Lung (tissue), 12 donors: ENCODE results near the gene LCLAT1. TPM values are rescaled to one million over a fixed set of nuclear protein-coding genes. Genes with fewer than 3 reads are reported as not detected.
"Not testable (repeated sequence)": the region's sequence is repeated elsewhere in the genome, so short reads cannot be mapped to it uniquely, and the experiment has no call there.

ENCODE experiments used
- ATAC-seq: fragments of 200-7000 bp; cut with Tn5 transposase; one replicate; pipeline ENCODE4 v1.9.1; 2020; ENCODE audit warnings: moderate number of reproducible peaks; ENCODE audit not compliant: insufficient read depth, low FRiP score
- DNase-seq, 3 donors: peaks; one replicate each; pipeline ENCODE4 v3.0.0-alpha.2; 2013 to 2017
- H3K27ac ChIP-seq, 2 donors: one replicate each; pipeline ENCODE4 v1.5.1; 2013; ENCODE audit warnings: mild to moderate bottlenecking in 2 of 2, moderate library complexity in 2 of 2, control low read depth in 1 of 2, inconsistent platforms in 1 of 2, low read depth in 1 of 2, low read length in 1 of 2
- H3K27me3 ChIP-seq, 3 donors: one replicate each; pipeline ENCODE4 v1.5.1; 2013; ENCODE audit warnings: low read length in 2 of 3; ENCODE audit not compliant: control insufficient read depth in 3 of 3, insufficient read depth in 3 of 3
- H3K36me3 ChIP-seq, 4 donors: one replicate each; pipeline ENCODE4 v1.5.1; 2013; ENCODE audit warnings: low read length in 4 of 4, mild to moderate bottlenecking in 1 of 4, moderate library complexity in 1 of 4; ENCODE audit not compliant: control insufficient read depth in 4 of 4, insufficient read depth in 4 of 4
- H3K4me1 ChIP-seq, 5 donors: one replicate each; pipeline ENCODE4 v1.5.1; 2013; ENCODE audit warnings: low read length in 5 of 5, mild to moderate bottlenecking in 2 of 5, moderate library complexity in 1 of 5; ENCODE audit not compliant: control insufficient read depth in 5 of 5, insufficient read depth in 5 of 5
- H3K4me3 ChIP-seq: one replicate; pipeline ENCODE4 v1.5.1; 2013; ENCODE audit warnings: mild to moderate bottlenecking, control low read depth, moderate library complexity
- H3K9ac ChIP-seq, 2 donors: one replicate each; pipeline ENCODE4 v1.5.1; 2013; ENCODE audit warnings: low read length in 2 of 2, control low read depth in 1 of 2; ENCODE audit not compliant: insufficient read depth in 1 of 2
- H3K9me3 ChIP-seq, 4 donors: one replicate each; pipeline ENCODE4 v1.5.1; 2013; ENCODE audit warnings: low read length in 3 of 4, mild to moderate bottlenecking in 1 of 4, moderate library complexity in 1 of 4; ENCODE audit not compliant: control insufficient read depth in 4 of 4, insufficient read depth in 3 of 4
- WGBS, 2 donors: extraction: QIAGEN DNeasy Blood & Tissue Kit; methylation state at CpG; one replicate each; pipeline ENCODE4 v1.1.7; 2013; 5-methylcytosine and 5-hydroxymethylcytosine counted together
- polyA plus RNA-seq, 2 donors: library from polyadenylated mRNA; stranded (reverse); fragments of 200-250 nt; gene quantifications; one replicate each; pipeline ENCODE4 v1.2.1, GENCODE V29; 2013
- total RNA-seq, 2 donors: library from RNA; depleted of rRNA in 1 of 2; stranded (reverse); fragments of >200 nt in 1 of 2; gene quantifications; one replicate each; pipeline ENCODE4 v1.2.1, GENCODE V29; 2014 to 2021
- TF ChIP-seq, protein P1 (sequence below): IDR thresholded peaks from 2 replicates; pipeline ENCODE4 v1.5.1; 2012; ENCODE audit warnings: mild to moderate bottlenecking; ENCODE audit errors: control extremely low read depth, extremely low read depth
- donor health status: control.
- donor health status: control.
- donor health status: Bipolar disorder and iron deficiency.
- donor health status: healthy.
- donor health status: DM: yes; HTN: yes; CAD: no.

LCLAT1 gene
- total and polyA plus RNA-seq, 4 donors = 2.4 to 24.2 (median 10.8) TPM

DNA sequence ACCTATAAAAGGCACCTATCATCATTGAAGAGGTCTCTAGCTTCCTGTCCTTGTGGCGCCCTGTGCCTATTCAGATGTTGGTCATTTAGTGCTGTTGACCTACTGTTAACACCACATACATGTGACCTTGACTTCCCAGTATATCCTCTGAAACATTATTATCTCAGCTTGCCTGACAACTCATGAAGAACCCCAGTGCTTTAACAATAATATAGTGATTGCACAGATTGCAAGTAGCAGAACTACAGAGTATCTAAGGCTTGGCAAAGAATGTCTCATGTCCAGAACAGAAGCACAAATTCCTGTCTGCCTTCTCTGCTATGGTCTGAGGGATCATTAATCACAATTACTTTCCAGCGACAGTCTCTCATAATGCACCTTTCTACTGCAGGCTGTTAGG, 165.3 kb downstream of the LCLAT1 start:
- H3K4me1 ChIP-seq = peaks cover 0 to 20% (median 3%) of the 10 kb centered on the region in 5 donors
- H3K4me3 ChIP-seq = no peak overlapping the region
- WGBS, 2 donors = 70 to 76% methylated on average over 2 of the region's 2 CpGs
- no peaks in the 10 kb centered on the region for H3K27me3 ChIP-seq
- TF ChIP-seq, protein P1, sequence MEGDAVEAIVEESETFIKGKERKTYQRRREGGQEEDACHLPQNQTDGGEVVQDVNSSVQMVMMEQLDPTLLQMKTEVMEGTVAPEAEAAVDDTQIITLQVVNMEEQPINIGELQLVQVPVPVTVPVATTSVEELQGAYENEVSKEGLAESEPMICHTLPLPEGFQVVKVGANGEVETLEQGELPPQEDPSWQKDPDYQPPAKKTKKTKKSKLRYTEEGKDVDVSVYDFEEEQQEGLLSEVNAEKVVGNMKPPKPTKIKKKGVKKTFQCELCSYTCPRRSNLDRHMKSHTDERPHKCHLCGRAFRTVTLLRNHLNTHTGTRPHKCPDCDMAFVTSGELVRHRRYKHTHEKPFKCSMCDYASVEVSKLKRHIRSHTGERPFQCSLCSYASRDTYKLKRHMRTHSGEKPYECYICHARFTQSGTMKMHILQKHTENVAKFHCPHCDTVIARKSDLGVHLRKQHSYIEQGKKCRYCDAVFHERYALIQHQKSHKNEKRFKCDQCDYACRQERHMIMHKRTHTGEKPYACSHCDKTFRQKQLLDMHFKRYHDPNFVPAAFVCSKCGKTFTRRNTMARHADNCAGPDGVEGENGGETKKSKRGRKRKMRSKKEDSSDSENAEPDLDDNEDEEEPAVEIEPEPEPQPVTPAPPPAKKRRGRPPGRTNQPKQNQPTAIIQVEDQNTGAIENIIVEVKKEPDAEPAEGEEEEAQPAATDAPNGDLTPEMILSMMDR = no peak
- H3K9me3 ChIP-seq = no peaks in the 10 kb centered on the region
- no peak overlapping the region for H3K9ac ChIP-seq
- no peak for ATAC-seq
- no peak for DNase-seq
- no peaks in the 10 kb centered on the region for H3K36me3 ChIP-seq
- H3K27ac ChIP-seq = peak overlapping the region in 1 of 2 donors; percentile 85

DNA sequence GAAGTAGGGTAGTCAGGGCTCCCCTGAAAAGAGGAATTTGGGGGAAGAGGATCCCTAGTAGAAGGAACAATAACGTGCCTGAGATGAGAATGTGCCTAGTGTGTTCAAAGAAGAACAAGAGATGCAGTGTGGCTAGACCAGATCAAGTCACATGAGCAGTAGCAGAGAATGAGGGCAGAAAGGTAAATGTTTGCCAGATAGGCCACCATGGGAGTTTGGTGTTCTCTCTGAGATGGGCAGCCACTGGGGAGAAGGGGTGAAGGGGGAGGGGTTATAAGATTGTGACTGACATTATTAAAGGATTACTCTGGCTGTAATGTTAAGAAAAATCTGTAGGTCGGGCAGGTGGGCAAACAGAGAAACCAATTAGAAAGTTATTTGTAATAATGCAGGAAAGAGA, 166.0 kb downstream of the LCLAT1 start:
- DNase-seq (no peak), ATAC-seq (no peak)
- Histone ChIP-seq H3K9ac (no peak overlapping the region), H3K36me3 (no peaks in the 10 kb centered on the region), H3K27me3 (no peaks in the 10 kb centered on the region), H3K27ac (no peak overlapping the region), H3K9me3 (no peaks in the 10 kb centered on the region), H3K4me3 (no peak overlapping the region), H3K4me1 (peaks cover 0 to 20% (median 3%) of the 10 kb centered on the region in 5 donors)
- WGBS, 2 donors = 61 to 78% methylated on average over 2 of the region's 2 CpGs
- TF ChIP-seq, protein P1 = no peak

DNA sequence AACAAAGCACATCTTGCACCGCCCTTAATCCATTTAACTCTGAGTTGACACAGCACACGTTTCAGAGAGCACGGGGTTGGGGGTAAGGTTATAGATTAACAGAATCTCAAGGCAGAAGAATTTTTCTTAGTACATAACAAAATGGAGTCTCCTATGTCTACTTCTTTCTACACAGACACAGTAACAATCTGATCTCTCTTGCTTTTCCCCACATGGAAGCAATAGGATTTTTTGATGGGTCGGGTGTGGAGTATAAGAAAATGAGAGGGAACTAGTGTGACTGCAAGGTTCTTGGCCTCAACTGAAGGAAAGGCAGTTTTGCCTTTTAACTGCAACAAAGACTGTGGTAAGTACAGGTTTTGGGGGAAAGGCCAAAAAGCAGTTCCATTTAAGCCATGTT, 167.2 kb downstream of the LCLAT1 start:
- H3K9ac ChIP-seq, H3K9me3 ChIP-seq, DNase-seq, H3K4me3 ChIP-seq, H3K36me3 ChIP-seq, H3K27me3 ChIP-seq, H3K27ac ChIP-seq, ATAC-seq: not testable (repeated sequence)
- peaks cover 0 to 20% (median 3%) of the 10 kb centered on the region in 5 donors for H3K4me1 ChIP-seq
- WGBS, 2 donors = 82 to 93% methylated on average over 1 of the region's 4 CpGs

DNA sequence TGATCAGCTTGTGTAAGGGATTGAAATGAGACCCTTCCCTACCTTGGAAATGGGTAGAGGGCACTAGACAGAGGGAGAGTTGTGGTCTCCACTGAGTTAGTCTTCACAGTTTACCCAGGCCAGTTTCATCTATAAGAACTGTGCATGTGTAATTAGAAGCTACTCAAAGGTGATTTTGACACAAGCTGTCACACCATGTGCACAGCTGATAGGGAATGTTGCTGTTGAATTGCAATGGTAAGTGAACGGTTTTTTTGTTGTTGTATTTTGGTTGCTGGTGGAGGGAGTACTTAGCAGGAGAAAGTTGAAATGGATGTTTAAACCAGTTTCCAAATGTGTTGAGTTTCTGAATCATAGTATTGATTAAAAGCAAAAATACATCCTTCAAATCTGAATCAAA, 168.9 kb downstream of the LCLAT1 start:
- Histone ChIP-seq H3K27me3 (no peaks in the 10 kb centered on the region), H3K36me3 (no peaks in the 10 kb centered on the region), H3K4me3 (no peak overlapping the region), H3K4me1 (peaks cover 0 to 27% (median 3%) of the 10 kb centered on the region in 5 donors), H3K27ac (no peak overlapping the region), H3K9ac (no peak overlapping the region), H3K9me3 (no peaks in the 10 kb centered on the region)
- WGBS, 2 donors = 94 to 95% methylated on average over 1 of the region's 1 CpG
- ATAC-seq (no peak), DNase-seq (no peak)
- TF ChIP-seq, protein P1 = no peak
